K562 (cell line): ENCODE results near the gene DGLUCY.

ENCODE experiments used
- CEBPG ChIP-seq, 3 experiments: fragments of 200-800 bp in 1 of 3; sonication (Bioruptor generic) in 1 of 3; sonication (generic) in 1 of 3; formaldehyde crosslinking in 1 of 3; IDR thresholded peaks in 2 of 3; conservative IDR thresholded peaks in 1 of 3; 2 replicates each; pipeline versions ENCODE4 v1.6.1 to v1.8.0; 2016 to 2022; ENCODE audit warnings: missing compliant biosample characterization in 2 of 3, missing genetic modification characterization in 2 of 3, mild to moderate bottlenecking in 1 of 3, missing genetic modification reagents in 1 of 3
- STAT5B ChIP-seq: fragments of 250-450 bp; sonication (Bioruptor Pico); IDR thresholded peaks from 2 replicates; pipeline ENCODE4 v1.8.0; 2021; ENCODE audit warnings: mild to moderate bottlenecking, inconsistent platforms
- TGIF2 ChIP-seq: sonication (generic); formaldehyde crosslinking; IDR thresholded peaks from 2 replicates; pipeline ENCODE4 v1.8.1; 2022; ENCODE audit warnings: mild to moderate bottlenecking, missing genetic modification reagents, moderate library complexity
- ZNF133 ChIP-seq: fragments of 250-450 bp; sonication (Bioruptor Pico); IDR thresholded peaks from 2 replicates; pipeline ENCODE4 v1.4.0; 2020; ENCODE audit warnings: mild to moderate bottlenecking
- ZNF449 ChIP-seq: fragments of 250-450 bp; sonication (Bioruptor Pico); IDR thresholded peaks from 2 replicates; pipeline ENCODE4 v1.8.0; 2022; ENCODE audit warnings: moderate library complexity, mild to moderate bottlenecking, inconsistent platforms
- ZSCAN32 ChIP-seq: fragments of 450-650 bp; formaldehyde crosslinking; IDR thresholded peaks from 2 replicates; pipeline ENCODE4 v1.4.0; 2020; ENCODE audit warnings: mild to moderate bottlenecking, moderate library complexity
- TF ChIP-seq, protein P1 (sequence below): sonication (generic); formaldehyde crosslinking; IDR thresholded peaks from 2 replicates; pipeline ENCODE4 v1.8.1; 2023; ENCODE audit warnings: missing genetic modification reagents, mild to moderate bottlenecking, borderline replicate concordance
- TF ChIP-seq, protein P2 (sequence below), 3 experiments: IDR thresholded peaks in 2 of 3; conservative IDR thresholded peaks in 1 of 3; 2 replicates each; pipeline ENCODE4 v1.5.1; 2011 to 2012; ENCODE audit warnings: low read length in 3 of 3, mild to moderate bottlenecking in 3 of 3, control low read depth in 2 of 3, improper control_type of control experiment in 1 of 3, inconsistent platforms in 1 of 3, low read depth in 1 of 3, mixed read lengths in 1 of 3, moderate library complexity in 1 of 3; ENCODE audit not compliant: insufficient read depth in 2 of 3
- TF ChIP-seq, protein P3 (sequence below), 2 experiments: fragments of 450-650 bp; formaldehyde crosslinking in 1 of 2; IDR thresholded peaks; 2 replicates each; pipeline versions ENCODE4 v1.4.0 to v1.6.1; 2014 to 2020; ENCODE audit warnings: mild to moderate bottlenecking in 2 of 2, borderline replicate concordance in 1 of 2, low read depth in 1 of 2

- TF ChIP-seq CEBPG (CRISPR knock-in tag; IDR thresholded peaks at IDR 0.05), result no peak
- TF ChIP-seq CEBPG (tag; conservative IDR thresholded peaks at IDR 0.05 in 1 of 2, IDR thresholded peaks at IDR 0.05 in 1 of 2), result no peak
- TF ChIP-seq, protein P1, sequence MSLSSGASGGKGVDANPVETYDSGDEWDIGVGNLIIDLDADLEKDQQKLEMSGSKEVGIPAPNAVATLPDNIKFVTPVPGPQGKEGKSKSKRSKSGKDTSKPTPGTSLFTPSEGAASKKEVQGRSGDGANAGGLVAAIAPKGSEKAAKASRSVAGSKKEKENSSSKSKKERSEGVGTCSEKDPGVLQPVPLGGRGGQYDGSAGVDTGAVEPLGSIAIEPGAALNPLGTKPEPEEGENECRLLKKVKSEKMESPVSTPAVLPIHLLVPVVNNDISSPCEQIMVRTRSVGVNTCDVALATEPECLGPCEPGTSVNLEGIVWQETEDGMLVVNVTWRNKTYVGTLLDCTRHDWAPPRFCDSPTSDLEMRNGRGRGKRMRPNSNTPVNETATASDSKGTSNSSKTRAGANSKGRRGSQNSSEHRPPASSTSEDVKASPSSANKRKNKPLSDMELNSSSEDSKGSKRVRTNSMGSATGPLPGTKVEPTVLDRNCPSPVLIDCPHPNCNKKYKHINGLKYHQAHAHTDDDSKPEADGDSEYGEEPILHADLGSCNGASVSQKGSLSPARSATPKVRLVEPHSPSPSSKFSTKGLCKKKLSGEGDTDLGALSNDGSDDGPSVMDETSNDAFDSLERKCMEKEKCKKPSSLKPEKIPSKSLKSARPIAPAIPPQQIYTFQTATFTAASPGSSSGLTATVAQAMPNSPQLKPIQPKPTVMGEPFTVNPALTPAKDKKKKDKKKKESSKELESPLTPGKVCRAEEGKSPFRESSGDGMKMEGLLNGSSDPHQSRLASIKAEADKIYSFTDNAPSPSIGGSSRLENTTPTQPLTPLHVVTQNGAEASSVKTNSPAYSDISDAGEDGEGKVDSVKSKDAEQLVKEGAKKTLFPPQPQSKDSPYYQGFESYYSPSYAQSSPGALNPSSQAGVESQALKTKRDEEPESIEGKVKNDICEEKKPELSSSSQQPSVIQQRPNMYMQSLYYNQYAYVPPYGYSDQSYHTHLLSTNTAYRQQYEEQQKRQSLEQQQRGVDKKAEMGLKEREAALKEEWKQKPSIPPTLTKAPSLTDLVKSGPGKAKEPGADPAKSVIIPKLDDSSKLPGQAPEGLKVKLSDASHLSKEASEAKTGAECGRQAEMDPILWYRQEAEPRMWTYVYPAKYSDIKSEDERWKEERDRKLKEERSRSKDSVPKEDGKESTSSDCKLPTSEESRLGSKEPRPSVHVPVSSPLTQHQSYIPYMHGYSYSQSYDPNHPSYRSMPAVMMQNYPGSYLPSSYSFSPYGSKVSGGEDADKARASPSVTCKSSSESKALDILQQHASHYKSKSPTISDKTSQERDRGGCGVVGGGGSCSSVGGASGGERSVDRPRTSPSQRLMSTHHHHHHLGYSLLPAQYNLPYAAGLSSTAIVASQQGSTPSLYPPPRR (CRISPR knock-in tag), result no peak
- TF ChIP-seq, protein P2, sequence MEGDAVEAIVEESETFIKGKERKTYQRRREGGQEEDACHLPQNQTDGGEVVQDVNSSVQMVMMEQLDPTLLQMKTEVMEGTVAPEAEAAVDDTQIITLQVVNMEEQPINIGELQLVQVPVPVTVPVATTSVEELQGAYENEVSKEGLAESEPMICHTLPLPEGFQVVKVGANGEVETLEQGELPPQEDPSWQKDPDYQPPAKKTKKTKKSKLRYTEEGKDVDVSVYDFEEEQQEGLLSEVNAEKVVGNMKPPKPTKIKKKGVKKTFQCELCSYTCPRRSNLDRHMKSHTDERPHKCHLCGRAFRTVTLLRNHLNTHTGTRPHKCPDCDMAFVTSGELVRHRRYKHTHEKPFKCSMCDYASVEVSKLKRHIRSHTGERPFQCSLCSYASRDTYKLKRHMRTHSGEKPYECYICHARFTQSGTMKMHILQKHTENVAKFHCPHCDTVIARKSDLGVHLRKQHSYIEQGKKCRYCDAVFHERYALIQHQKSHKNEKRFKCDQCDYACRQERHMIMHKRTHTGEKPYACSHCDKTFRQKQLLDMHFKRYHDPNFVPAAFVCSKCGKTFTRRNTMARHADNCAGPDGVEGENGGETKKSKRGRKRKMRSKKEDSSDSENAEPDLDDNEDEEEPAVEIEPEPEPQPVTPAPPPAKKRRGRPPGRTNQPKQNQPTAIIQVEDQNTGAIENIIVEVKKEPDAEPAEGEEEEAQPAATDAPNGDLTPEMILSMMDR (IDR thresholded peaks at IDR 0.05 in 2 of 3, conservative IDR thresholded peaks at IDR 0.05 in 1 of 3; ENCODE audit: insufficient read depth in 2 of 3, low read depth in 1 of 3, low read length in 3 of 3), result no peak
- no peak for TF ChIP-seq STAT5B (CRISPR knock-in tag)
- no peak for TF ChIP-seq ZNF449 (CRISPR knock-in tag)
- TF ChIP-seq ZNF133, result no peak
- no peak for TF ChIP-seq TGIF2
- TF ChIP-seq, protein P3, sequence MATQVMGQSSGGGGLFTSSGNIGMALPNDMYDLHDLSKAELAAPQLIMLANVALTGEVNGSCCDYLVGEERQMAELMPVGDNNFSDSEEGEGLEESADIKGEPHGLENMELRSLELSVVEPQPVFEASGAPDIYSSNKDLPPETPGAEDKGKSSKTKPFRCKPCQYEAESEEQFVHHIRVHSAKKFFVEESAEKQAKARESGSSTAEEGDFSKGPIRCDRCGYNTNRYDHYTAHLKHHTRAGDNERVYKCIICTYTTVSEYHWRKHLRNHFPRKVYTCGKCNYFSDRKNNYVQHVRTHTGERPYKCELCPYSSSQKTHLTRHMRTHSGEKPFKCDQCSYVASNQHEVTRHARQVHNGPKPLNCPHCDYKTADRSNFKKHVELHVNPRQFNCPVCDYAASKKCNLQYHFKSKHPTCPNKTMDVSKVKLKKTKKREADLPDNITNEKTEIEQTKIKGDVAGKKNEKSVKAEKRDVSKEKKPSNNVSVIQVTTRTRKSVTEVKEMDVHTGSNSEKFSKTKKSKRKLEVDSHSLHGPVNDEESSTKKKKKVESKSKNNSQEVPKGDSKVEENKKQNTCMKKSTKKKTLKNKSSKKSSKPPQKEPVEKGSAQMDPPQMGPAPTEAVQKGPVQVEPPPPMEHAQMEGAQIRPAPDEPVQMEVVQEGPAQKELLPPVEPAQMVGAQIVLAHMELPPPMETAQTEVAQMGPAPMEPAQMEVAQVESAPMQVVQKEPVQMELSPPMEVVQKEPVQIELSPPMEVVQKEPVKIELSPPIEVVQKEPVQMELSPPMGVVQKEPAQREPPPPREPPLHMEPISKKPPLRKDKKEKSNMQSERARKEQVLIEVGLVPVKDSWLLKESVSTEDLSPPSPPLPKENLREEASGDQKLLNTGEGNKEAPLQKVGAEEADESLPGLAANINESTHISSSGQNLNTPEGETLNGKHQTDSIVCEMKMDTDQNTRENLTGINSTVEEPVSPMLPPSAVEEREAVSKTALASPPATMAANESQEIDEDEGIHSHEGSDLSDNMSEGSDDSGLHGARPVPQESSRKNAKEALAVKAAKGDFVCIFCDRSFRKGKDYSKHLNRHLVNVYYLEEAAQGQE (IDR thresholded peaks at IDR 0.05; ENCODE audit: borderline replicate concordance), result no peak
- TF ChIP-seq, protein P3 (CRISPR knock-in tag; IDR thresholded peaks at IDR 0.05; ENCODE audit: low read depth), result no peak
- TF ChIP-seq ZSCAN32 (CRISPR knock-in tag), result no peak
These were observed 25.9 kb downstream of the DGLUCY start for GRCh38 chr14:91139776-91140175.
